Measurements from ENCODE around the gene ACTR1B. TPM values are rescaled to one million over a fixed set of nuclear protein-coding genes. Genes with fewer than 3 reads are reported as not detected.

ACTR1B gene
- total RNA-seq, 4 donors from 2014 or later = 62.3 to 95.6 (median 88.4) TPM

- 80% methylated on average over 1 of the region's 4 CpGs; no CpG with 5 or more reads in 1 of the 2 donors for WGBS, 2 donors (ENCODE audit: low coverage in 1 of 2)
- no peak for ATAC-seq
- no peaks in the 10 kb centered on the region for H3K36me3 ChIP-seq
- no peak overlapping the region for H3K4me3 ChIP-seq
- no peak for TF ChIP-seq POLR2AphosphoS5 (IDR thresholded peaks at IDR 0.05)
- no peak for TF ChIP-seq CTCF (IDR thresholded peaks at IDR 0.05)
- no peak for TF ChIP-seq EP300 (IDR thresholded peaks at IDR 0.05)
- no peak for TF ChIP-seq POLR2A (IDR thresholded peaks at IDR 0.05)
- peaks cover 25% of the 10 kb centered on the region for H3K27me3 ChIP-seq
- no peak overlapping the region for H3K27ac ChIP-seq
- no peaks in the 10 kb centered on the region for H3K4me1 ChIP-seq
- no peaks in the 10 kb centered on the region for H3K9me3 ChIP-seq
Observed at GRCh38 chr2:97708048-97708380, 44.2 kb upstream of the ACTR1B start.

- Histone ChIP-seq H3K27me3 (peaks cover 25% of the 10 kb centered on the region), H3K9me3 (no peaks in the 10 kb centered on the region), H3K4me1 (no peaks in the 10 kb centered on the region), H3K27ac (no peak overlapping the region), H3K36me3 (no peaks in the 10 kb centered on the region), H3K4me3 (no peak overlapping the region)
- WGBS, 2 donors (ENCODE audit: low coverage in 1 of 2) = 68% methylated on average over 5 of the region's 11 CpGs; no CpG with 5 or more reads in 1 of the 2 donors
- no peak for TF ChIP-seq POLR2A (IDR thresholded peaks at IDR 0.05)
- TF ChIP-seq POLR2AphosphoS5 (IDR thresholded peaks at IDR 0.05) = no peak
- TF ChIP-seq CTCF (IDR thresholded peaks at IDR 0.05) = no peak
- no peak for TF ChIP-seq EP300 (IDR thresholded peaks at IDR 0.05)
- ATAC-seq = no peak
Observed at GRCh38 chr2:97707362-97708047, 43.7 kb upstream of the ACTR1B start.

GRCh38 chr2:97706708-97707345, 43.0 kb upstream of the ACTR1B start:
- TF ChIP-seq EP300 (IDR thresholded peaks at IDR 0.05) (no peak), CTCF (IDR thresholded peaks at IDR 0.05) (no peak), POLR2AphosphoS5 (IDR thresholded peaks at IDR 0.05) (no peak), POLR2A (IDR thresholded peaks at IDR 0.05) (no peak)
- Histone ChIP-seq H3K4me1 (no peaks in the 10 kb centered on the region), H3K36me3 (no peaks in the 10 kb centered on the region), H3K27me3 (peaks cover 25% of the 10 kb centered on the region), H3K9me3 (no peaks in the 10 kb centered on the region), H3K4me3 (no peak overlapping the region), H3K27ac (no peak overlapping the region)
- 61 to 73% methylated on average over 2 to 4 of the region's 11 CpGs for WGBS, 2 donors (ENCODE audit: low coverage in 1 of 2)
- no peak for ATAC-seq

GRCh38 chr2:97706112-97706511, 42.3 kb upstream of the ACTR1B start:
- Histone ChIP-seq H3K4me3 (no peak overlapping the region), H3K4me1 (no peaks in the 10 kb centered on the region), H3K27me3 (peaks cover 25% of the 10 kb centered on the region), H3K27ac (no peak overlapping the region), H3K36me3 (no peaks in the 10 kb centered on the region), H3K9me3 (no peaks in the 10 kb centered on the region)
- no peak for ATAC-seq
- no peak for TF ChIP-seq EP300 (IDR thresholded peaks at IDR 0.05)
- no peak for TF ChIP-seq CTCF (IDR thresholded peaks at IDR 0.05)
- TF ChIP-seq POLR2A (IDR thresholded peaks at IDR 0.05) = no peak
- TF ChIP-seq POLR2AphosphoS5 (IDR thresholded peaks at IDR 0.05) = no peak
- 94 to 97% methylated on average over 7 to 11 of the region's 13 CpGs for WGBS, 2 donors (ENCODE audit: low coverage in 1 of 2)

GRCh38 chr2:97704989-97705388, 41.1 kb upstream of the ACTR1B start:
- no peak overlapping the region for H3K27ac ChIP-seq
- ATAC-seq = no peak
- peaks cover 25% of the 10 kb centered on the region for H3K27me3 ChIP-seq
- H3K9me3 ChIP-seq = no peaks in the 10 kb centered on the region
- WGBS, 2 donors (ENCODE audit: low coverage in 1 of 2) = 80 to 100% methylated on average over 1 to 3 of the region's 5 CpGs
- H3K36me3 ChIP-seq = no peaks in the 10 kb centered on the region
- no peaks in the 10 kb centered on the region for H3K4me1 ChIP-seq
- TF ChIP-seq CTCF (IDR thresholded peaks at IDR 0.05) (no peak), POLR2A (IDR thresholded peaks at IDR 0.05) (no peak), POLR2AphosphoS5 (IDR thresholded peaks at IDR 0.05) (no peak), EP300 (IDR thresholded peaks at IDR 0.05) (no peak)
- no peak overlapping the region for H3K4me3 ChIP-seq

All from gastroesophageal sphincter (tissue), 4 donors.